ENCODE data around the gene CPEB1. TPM values are rescaled to one million over a fixed set of nuclear protein-coding genes. Genes with fewer than 3 reads are reported as not detected.

CPEB1 gene
- total and polyA plus RNA-seq, 2 donors from 2014 or later, result 1.4 to 1.6 TPM

DNA sequence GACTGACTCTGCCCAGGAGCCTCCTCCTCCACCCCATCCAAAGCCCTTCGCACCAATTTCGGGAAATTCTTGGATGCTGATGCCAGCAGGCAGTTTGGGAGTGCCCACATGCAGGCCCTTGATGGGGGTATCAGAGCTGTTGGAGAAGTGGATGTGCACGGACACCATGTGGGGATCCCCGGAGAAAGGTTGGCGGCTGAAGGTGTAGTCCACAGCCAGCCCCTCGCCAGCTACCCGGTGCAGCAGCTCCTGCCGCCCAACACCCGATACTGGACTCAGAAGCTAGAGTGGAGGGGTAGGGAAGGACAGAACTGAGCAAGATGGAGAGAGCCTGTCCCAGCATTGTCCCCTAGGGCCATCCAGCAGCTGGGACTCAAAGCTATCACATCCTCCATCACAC, 15.5 kb upstream of the CPEB1 start:
- H3K9ac ChIP-seq (ENCODE audit: low read length in 3 of 3), result no peak overlapping the region
- no peak overlapping the region for H3K4me3 ChIP-seq (ENCODE audit: low read length in 3 of 3)
- FAIRE-seq, result no peak
- no peaks in the 10 kb centered on the region for H3K9me3 ChIP-seq (ENCODE audit: control insufficient read depth in 2 of 3, insufficient read depth in 1 of 3, low read length in 3 of 3)
- H3K36me3 ChIP-seq (ENCODE audit: control insufficient read depth in 2 of 3, insufficient read depth in 3 of 3, low read length in 3 of 3), result no peaks in the 10 kb centered on the region
- no peak for DNase-seq
- H3K4me1 ChIP-seq (ENCODE audit: control insufficient read depth in 2 of 3, insufficient read depth in 2 of 3, low read depth in 1 of 3, low read length in 3 of 3), result no peaks in the 10 kb centered on the region
- intact Hi-C loops (cut with DNase I), result no loop called here
- TF ChIP-seq CTCF (IDR thresholded peaks at IDR 0.05; ENCODE audit: borderline replicate concordance, extremely low read depth, insufficient read depth), result no peak
- no peak overlapping the region for H3K27ac ChIP-seq (ENCODE audit: low read depth in 2 of 2, low read length in 2 of 2)
- no peaks in the 10 kb centered on the region for H3K27me3 ChIP-seq (ENCODE audit: control insufficient read depth, insufficient read depth, low read length)

DNA sequence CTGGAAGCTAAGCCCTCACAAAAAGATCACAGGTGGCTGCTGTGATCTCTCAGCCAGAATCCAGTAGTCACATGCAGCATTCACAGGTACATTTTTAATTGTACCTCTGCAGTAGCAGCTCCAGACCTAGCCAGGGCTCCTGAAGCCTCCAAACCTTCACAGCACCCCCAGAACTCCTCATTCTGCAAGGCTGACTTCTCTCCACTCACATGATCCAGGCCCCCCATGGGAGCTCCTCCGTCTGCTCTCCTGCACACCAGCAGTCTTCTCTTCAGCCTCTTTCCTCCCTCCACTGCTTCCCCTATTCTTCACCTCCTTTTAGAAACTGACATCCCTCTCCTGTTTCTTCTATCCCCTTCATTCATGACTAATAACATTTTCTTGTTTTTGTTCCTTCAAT, 13.2 kb upstream of the CPEB1 start:
- no peak overlapping the region for H3K9ac ChIP-seq (ENCODE audit: low read length in 3 of 3)
- no peak for TF ChIP-seq CTCF (IDR thresholded peaks at IDR 0.05; ENCODE audit: borderline replicate concordance, extremely low read depth, insufficient read depth)
- intact Hi-C loops (cut with DNase I), result no loop called here
- DNase-seq, result no peak
- H3K27me3 ChIP-seq (ENCODE audit: control insufficient read depth, insufficient read depth, low read length), result no peaks in the 10 kb centered on the region
- H3K36me3 ChIP-seq (ENCODE audit: control insufficient read depth in 2 of 3, insufficient read depth in 3 of 3, low read length in 3 of 3), result no peaks in the 10 kb centered on the region
- H3K9me3 ChIP-seq (ENCODE audit: control insufficient read depth in 2 of 3, insufficient read depth in 1 of 3, low read length in 3 of 3), result no peaks in the 10 kb centered on the region
- no peaks in the 10 kb centered on the region for H3K4me1 ChIP-seq (ENCODE audit: control insufficient read depth in 2 of 3, insufficient read depth in 2 of 3, low read depth in 1 of 3, low read length in 3 of 3)
- H3K4me3 ChIP-seq (ENCODE audit: low read length in 3 of 3), result no peak overlapping the region
- FAIRE-seq, result no peak
- H3K27ac ChIP-seq (ENCODE audit: low read depth in 2 of 2, low read length in 2 of 2), result no peak overlapping the region

DNA sequence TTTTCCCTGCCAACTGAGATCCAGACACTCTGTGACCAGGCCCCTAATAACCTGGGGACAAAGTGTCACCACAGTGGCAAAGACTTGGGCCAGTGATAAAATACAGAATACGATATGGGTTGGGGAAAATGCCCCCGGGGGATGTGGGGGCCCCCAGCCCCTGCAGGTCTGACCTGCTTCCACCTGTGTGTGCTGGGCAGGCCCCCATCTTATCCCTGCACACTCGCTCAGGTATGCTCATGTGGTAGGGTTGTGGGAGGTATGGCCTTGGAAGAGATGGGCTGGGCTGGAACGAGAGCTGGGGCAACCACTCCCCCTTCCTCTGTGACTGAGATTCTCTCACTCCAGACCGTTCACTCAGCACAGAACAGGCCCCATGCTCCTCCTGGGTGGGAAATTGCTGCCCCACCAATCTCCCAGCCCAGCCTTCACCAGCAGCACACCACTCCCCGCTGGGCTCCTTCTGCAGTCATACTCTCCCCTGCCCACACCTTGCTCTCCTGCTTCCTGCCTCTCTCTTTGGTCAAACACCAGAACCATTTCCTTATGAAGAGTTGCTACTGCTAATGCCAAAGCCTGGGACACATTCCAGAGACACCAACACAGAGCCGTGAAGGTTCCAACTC, 9.6 kb upstream of the CPEB1 start:
- TF ChIP-seq CTCF (IDR thresholded peaks at IDR 0.05; ENCODE audit: borderline replicate concordance, extremely low read depth, insufficient read depth), result no peak
- FAIRE-seq (no peak), DNase-seq (no peak)
- intact Hi-C loops (cut with DNase I), result no loop called here
- Histone ChIP-seq H3K4me3 (ENCODE audit: low read length in 3 of 3) (no peak overlapping the region), H3K27me3 (ENCODE audit: control insufficient read depth, insufficient read depth, low read length) (no peaks in the 10 kb centered on the region), H3K9me3 (ENCODE audit: control insufficient read depth in 2 of 3, insufficient read depth in 1 of 3, low read length in 3 of 3) (no peaks in the 10 kb centered on the region), H3K4me1 (ENCODE audit: control insufficient read depth in 2 of 3, insufficient read depth in 2 of 3, low read depth in 1 of 3, low read length in 3 of 3) (no peaks in the 10 kb centered on the region), H3K27ac (ENCODE audit: low read depth in 2 of 2, low read length in 2 of 2) (no peak overlapping the region), H3K36me3 (ENCODE audit: control insufficient read depth in 2 of 3, insufficient read depth in 3 of 3, low read length in 3 of 3) (no peaks in the 10 kb centered on the region), H3K9ac (ENCODE audit: low read length in 3 of 3) (no peak overlapping the region)

DNA sequence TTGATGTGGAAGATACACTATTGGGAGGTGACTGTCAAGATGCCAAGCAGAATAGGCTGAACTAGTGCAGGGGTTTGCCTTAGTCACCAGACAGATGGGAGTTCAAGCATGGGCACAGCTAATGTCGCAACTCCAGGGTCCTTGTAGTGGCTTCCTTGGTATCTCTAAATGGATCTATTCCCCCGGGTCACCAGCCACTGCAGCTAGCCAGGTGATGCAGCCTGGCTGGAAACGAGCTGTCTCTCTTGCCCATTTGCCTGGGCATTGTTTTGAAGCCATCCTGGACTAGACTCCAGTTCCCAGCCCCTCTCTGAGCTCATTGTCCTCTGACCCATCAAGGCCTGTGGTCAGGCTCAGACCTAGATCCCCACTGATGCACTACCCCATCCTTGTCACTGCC, 8.4 kb upstream of the CPEB1 start:
- no peak for DNase-seq
- no peak for FAIRE-seq
- H3K4me3 ChIP-seq (ENCODE audit: low read length in 3 of 3), result no peak overlapping the region
- no peaks in the 10 kb centered on the region for H3K36me3 ChIP-seq (ENCODE audit: control insufficient read depth in 2 of 3, insufficient read depth in 3 of 3, low read length in 3 of 3)
- no peak for TF ChIP-seq CTCF (IDR thresholded peaks at IDR 0.05; ENCODE audit: borderline replicate concordance, extremely low read depth, insufficient read depth)
- no peak overlapping the region for H3K9ac ChIP-seq (ENCODE audit: low read length in 3 of 3)
- H3K9me3 ChIP-seq (ENCODE audit: control insufficient read depth in 2 of 3, insufficient read depth in 1 of 3, low read length in 3 of 3), result no peaks in the 10 kb centered on the region
- no peaks in the 10 kb centered on the region for H3K4me1 ChIP-seq (ENCODE audit: control insufficient read depth in 2 of 3, insufficient read depth in 2 of 3, low read depth in 1 of 3, low read length in 3 of 3)
- H3K27ac ChIP-seq (ENCODE audit: low read depth in 2 of 2, low read length in 2 of 2), result no peak overlapping the region
- intact Hi-C loops (cut with DNase I), result no loop called here
- H3K27me3 ChIP-seq (ENCODE audit: control insufficient read depth, insufficient read depth, low read length), result no peaks in the 10 kb centered on the region
